ENCODE data around the gene SMAP2.

Gene SMAP2

GRCh38 chr1:40389322-40389803, 15.8 kb downstream of the SMAP2 start:
- no peak for TF ChIP-seq YY1 (IDR thresholded peaks at IDR 0.05; ENCODE audit: low read depth)
- no peak for TF ChIP-seq TAF1 (IDR thresholded peaks at IDR 0.05; ENCODE audit: low read depth)
- no peak for TF ChIP-seq ZBTB7A (IDR thresholded peaks at IDR 0.05; ENCODE audit: low read depth)
- TF ChIP-seq MAX (IDR thresholded peaks at IDR 0.05) = no peak
- no peak for TF ChIP-seq EGR1 (IDR thresholded peaks at IDR 0.05)
- TF ChIP-seq EP300 (IDR thresholded peaks at IDR 0.05; ENCODE audit: borderline replicate concordance) = no peak
- no peak for TF ChIP-seq TEAD4 (IDR thresholded peaks at IDR 0.05)
- TF ChIP-seq, protein P1, sequence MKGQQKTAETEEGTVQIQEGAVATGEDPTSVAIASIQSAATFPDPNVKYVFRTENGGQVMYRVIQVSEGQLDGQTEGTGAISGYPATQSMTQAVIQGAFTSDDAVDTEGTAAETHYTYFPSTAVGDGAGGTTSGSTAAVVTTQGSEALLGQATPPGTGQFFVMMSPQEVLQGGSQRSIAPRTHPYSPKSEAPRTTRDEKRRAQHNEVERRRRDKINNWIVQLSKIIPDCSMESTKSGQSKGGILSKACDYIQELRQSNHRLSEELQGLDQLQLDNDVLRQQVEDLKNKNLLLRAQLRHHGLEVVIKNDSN (IDR thresholded peaks at IDR 0.05) = no peak
- no peak for TF ChIP-seq FOXM1 (IDR thresholded peaks at IDR 0.05; ENCODE audit: borderline replicate concordance, low read depth)
- no peak for TF ChIP-seq RAD21 (IDR thresholded peaks at IDR 0.05; ENCODE audit: low read depth)
- no peak for TF ChIP-seq CREB1 (IDR thresholded peaks at IDR 0.05; ENCODE audit: low read depth)
- TF ChIP-seq TCF12 (IDR thresholded peaks at IDR 0.05; ENCODE audit: low read depth) = no peak
- TF ChIP-seq NFIC (IDR thresholded peaks at IDR 0.05) = no peak
- TF ChIP-seq, protein P2, sequence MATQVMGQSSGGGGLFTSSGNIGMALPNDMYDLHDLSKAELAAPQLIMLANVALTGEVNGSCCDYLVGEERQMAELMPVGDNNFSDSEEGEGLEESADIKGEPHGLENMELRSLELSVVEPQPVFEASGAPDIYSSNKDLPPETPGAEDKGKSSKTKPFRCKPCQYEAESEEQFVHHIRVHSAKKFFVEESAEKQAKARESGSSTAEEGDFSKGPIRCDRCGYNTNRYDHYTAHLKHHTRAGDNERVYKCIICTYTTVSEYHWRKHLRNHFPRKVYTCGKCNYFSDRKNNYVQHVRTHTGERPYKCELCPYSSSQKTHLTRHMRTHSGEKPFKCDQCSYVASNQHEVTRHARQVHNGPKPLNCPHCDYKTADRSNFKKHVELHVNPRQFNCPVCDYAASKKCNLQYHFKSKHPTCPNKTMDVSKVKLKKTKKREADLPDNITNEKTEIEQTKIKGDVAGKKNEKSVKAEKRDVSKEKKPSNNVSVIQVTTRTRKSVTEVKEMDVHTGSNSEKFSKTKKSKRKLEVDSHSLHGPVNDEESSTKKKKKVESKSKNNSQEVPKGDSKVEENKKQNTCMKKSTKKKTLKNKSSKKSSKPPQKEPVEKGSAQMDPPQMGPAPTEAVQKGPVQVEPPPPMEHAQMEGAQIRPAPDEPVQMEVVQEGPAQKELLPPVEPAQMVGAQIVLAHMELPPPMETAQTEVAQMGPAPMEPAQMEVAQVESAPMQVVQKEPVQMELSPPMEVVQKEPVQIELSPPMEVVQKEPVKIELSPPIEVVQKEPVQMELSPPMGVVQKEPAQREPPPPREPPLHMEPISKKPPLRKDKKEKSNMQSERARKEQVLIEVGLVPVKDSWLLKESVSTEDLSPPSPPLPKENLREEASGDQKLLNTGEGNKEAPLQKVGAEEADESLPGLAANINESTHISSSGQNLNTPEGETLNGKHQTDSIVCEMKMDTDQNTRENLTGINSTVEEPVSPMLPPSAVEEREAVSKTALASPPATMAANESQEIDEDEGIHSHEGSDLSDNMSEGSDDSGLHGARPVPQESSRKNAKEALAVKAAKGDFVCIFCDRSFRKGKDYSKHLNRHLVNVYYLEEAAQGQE (IDR thresholded peaks at IDR 0.05; ENCODE audit: low read depth) = no peak
- no peak for TF ChIP-seq CEBPB (IDR thresholded peaks at IDR 0.05)

DNA sequence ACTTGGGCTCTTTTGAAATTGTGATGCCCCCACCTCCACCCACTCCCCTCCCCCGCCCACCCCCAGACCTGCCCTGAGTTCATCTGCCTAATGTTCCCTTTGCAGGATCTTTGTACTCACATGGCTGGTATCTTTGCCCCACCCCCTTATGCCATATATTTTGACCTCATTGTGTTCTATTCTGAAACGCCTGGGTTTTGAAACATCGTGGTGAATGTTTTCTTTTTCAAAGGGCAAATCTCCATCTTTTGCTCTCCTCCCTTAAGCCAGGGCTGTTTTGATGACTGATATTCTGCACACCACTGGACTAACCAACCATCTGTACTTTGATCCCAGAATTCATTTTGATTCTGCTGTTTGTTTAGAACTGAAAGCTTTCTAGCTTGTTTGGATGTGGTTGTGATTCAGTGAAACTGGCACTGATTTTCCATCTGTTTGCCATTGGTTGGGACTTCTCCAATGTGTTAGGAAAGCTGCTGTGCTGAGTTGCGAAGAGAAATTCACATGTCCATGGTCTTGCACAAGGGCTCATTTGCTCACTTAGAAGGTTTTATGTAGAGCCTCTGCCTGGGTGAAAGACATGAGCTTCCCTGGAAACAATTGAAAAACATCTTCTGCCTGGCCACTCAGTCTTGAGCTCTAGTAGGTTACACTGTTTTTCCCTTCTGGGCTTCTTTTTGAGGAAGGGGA, 16.5 kb downstream of the SMAP2 start:
- no peak for TF ChIP-seq RAD21 (IDR thresholded peaks at IDR 0.05; ENCODE audit: low read depth)
- TF ChIP-seq YY1 (IDR thresholded peaks at IDR 0.05; ENCODE audit: low read depth) = no peak

GRCh38 chr1:40390857-40391256, 17.3 kb downstream of the SMAP2 start:
- TF ChIP-seq MAX (IDR thresholded peaks at IDR 0.05) (no peak), CEBPB (IDR thresholded peaks at IDR 0.05) (no peak), EGR1 (IDR thresholded peaks at IDR 0.05) (no peak), TEAD4 (IDR thresholded peaks at IDR 0.05) (no peak), CREB1 (IDR thresholded peaks at IDR 0.05; ENCODE audit: low read depth) (no peak), ZBTB7A (IDR thresholded peaks at IDR 0.05; ENCODE audit: low read depth) (no peak), FOXM1 (IDR thresholded peaks at IDR 0.05; ENCODE audit: borderline replicate concordance, low read depth) (no peak), RAD21 (IDR thresholded peaks at IDR 0.05; ENCODE audit: low read depth) (no peak), TCF12 (IDR thresholded peaks at IDR 0.05; ENCODE audit: low read depth) (no peak), EP300 (IDR thresholded peaks at IDR 0.05; ENCODE audit: borderline replicate concordance) (no peak)
- TF ChIP-seq, protein P2 (IDR thresholded peaks at IDR 0.05; ENCODE audit: low read depth) = no peak

DNA sequence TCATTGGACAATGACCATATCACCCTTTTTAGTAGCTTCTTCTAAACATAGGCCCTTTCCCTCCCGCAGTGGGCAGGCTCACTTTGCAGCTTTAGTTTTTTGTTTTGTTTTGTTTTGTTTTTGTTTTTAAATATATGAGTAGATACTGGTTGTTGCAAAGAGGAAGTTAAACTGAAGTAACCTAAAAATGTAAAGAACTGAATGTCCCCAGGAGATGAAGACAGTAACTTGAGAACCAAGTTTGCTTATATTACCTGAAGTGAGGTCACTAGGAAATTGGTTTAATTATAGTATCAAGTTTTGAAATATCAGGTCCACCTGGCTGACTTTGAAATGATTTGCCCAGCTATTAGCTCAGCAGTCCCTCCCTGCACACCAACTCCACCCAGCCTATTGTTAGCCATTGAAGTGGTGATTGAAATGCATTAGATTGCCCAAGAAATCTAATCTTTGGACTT, 18.2 kb downstream of the SMAP2 start:
- TF ChIP-seq TCF12 (IDR thresholded peaks at IDR 0.05; ENCODE audit: low read depth) = 0 out of 2 replicates have a peak, but pooled peaks have one; percentile 14
- TF ChIP-seq CEBPB (IDR thresholded peaks at IDR 0.05) = 0 out of 2 replicates have a peak, but pooled peaks have one; percentile 24
- TF ChIP-seq EGR1 (IDR thresholded peaks at IDR 0.05) = no peak

DNA sequence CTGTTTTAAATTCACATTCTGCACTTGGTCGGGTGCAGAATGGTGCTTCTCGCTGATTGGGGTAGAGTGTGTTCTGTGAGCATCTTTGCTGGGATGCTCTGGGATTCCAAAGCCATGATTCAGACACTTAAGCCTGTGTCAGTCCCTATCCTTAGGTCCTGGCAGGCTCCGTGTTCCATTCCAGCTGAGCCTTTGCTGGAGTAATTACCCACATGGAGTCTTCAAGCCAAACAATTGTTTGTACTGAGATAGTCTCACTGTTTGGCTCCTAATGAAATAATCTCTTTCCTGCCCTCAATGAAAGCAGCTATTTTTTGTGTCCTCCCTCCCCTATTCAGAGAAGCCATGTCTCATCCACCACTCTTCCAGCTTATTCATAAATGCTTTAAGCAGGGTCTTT, 18.7 kb downstream of the SMAP2 start:
- TF ChIP-seq RAD21 (IDR thresholded peaks at IDR 0.05; ENCODE audit: low read depth) = no peak
- no peak for TF ChIP-seq EP300 (IDR thresholded peaks at IDR 0.05; ENCODE audit: borderline replicate concordance)
- TF ChIP-seq NFIC (IDR thresholded peaks at IDR 0.05) = no peak
- TF ChIP-seq, protein P2 (IDR thresholded peaks at IDR 0.05; ENCODE audit: low read depth) = no peak
- TF ChIP-seq TCF12 (IDR thresholded peaks at IDR 0.05; ENCODE audit: low read depth) = 0 out of 2 replicates have a peak, but pooled peaks have one; percentile 6
- no peak for TF ChIP-seq MAX (IDR thresholded peaks at IDR 0.05)
- TF ChIP-seq CEBPB (IDR thresholded peaks at IDR 0.05) = no peak
- 0 out of 2 replicates have a peak, but pooled peaks have one; percentile 8 for TF ChIP-seq TEAD4 (IDR thresholded peaks at IDR 0.05)
- no peak for TF ChIP-seq YY1 (IDR thresholded peaks at IDR 0.05; ENCODE audit: low read depth)

All from Ishikawa (cell line).